22Rv1 (cell line): ENCODE measurements around the gene METTL26.

Experiments
- ZFX ChIP-seq: fragments of 450-650 bp; IDR thresholded peaks from 2 replicates; pipeline ENCODE4 v1.6.1; 2017; ENCODE audit warnings: antibody characterized with exemption, borderline replicate concordance
- TF ChIP-seq, protein P1 (sequence below): fragments of 450-650 bp; IDR thresholded peaks from 2 replicates; pipeline ENCODE4 v1.5.1; 2017; ENCODE audit warnings: mild to moderate bottlenecking

DNA sequence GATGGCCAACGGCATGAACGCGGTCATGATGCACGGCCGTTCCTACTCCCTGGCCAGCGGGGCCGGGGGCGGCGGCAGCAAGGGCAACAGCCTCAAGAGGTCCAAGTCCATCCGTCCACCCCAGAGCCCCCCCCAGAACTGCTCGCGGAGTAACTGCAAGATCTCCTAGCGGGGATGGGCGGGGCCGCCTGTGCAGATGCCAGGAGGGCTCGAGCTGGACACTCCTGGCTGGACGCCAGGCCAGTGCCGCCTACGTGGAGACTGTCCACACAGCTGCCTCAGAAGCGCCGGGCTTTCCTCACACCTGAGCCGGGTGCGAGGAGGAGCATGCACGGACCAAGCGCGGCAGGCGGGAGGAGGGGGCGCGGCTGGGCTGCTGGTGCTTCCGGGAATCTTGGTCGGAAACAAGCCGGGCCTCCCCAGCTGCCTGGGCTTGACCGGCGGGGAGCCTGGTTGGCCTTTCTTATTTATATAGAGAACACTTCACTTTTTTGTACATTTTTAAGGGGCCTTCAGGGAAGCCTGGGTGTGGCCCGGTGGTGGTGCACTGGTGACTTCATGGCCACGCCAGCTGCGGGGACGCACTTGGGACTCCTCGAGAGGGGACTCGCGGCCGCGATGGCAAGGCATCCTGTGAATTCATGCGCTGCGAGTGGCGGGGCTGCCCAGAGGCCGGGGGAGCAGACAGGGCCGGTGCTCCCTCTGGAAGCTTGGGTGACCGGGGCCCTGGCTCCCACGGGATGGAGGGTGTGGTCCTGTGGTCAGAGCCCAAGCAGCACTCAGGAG is 8.5 kb downstream of the METTL26 start:
- TF ChIP-seq, protein P1, sequence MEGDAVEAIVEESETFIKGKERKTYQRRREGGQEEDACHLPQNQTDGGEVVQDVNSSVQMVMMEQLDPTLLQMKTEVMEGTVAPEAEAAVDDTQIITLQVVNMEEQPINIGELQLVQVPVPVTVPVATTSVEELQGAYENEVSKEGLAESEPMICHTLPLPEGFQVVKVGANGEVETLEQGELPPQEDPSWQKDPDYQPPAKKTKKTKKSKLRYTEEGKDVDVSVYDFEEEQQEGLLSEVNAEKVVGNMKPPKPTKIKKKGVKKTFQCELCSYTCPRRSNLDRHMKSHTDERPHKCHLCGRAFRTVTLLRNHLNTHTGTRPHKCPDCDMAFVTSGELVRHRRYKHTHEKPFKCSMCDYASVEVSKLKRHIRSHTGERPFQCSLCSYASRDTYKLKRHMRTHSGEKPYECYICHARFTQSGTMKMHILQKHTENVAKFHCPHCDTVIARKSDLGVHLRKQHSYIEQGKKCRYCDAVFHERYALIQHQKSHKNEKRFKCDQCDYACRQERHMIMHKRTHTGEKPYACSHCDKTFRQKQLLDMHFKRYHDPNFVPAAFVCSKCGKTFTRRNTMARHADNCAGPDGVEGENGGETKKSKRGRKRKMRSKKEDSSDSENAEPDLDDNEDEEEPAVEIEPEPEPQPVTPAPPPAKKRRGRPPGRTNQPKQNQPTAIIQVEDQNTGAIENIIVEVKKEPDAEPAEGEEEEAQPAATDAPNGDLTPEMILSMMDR = no peak
- TF ChIP-seq ZFX = no peak
